ENCODE results near the gene ACOXL.

The ACOXL gene

DNA sequence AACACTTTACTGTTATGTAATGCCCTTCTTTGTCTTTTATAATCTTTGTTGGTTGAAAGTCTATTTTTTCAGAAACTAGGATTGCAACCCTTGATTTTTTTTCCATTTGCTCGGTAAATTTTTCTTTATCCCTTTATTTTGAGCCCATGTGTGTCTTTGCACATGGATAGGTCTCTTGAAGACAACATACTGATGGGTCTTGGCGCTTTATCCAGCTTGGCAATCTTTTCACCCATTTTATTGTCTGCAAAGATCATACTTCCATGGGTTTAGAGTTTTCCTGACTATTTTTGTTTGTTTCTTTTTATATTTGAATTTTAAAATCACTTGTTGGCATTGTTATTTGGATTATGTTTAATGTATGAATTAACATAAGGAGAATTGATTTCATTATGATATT lies 27.0 kb downstream of the ACOXL start:
- no peak for FAIRE-seq

DNA sequence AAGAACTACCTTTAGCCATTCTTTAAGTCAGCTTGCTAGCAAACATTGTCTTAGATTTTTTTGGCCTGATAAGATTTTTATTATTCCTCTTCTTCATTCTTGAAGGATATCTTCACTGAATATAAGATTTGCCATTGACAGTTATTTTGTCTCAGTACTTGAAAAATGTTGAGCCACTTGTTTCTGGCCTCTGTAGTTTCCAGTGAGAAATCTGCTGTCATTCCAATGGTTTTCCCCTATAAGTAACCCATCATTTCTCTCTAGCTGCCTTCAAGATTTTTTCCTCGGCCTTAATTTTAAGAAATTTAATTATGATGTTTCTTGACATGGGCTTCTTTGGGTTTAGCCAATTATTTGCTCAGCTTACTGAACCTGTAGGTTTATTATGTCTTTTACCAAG lies 32.6 kb downstream of the ACOXL start:
- no peak for FAIRE-seq

DNA sequence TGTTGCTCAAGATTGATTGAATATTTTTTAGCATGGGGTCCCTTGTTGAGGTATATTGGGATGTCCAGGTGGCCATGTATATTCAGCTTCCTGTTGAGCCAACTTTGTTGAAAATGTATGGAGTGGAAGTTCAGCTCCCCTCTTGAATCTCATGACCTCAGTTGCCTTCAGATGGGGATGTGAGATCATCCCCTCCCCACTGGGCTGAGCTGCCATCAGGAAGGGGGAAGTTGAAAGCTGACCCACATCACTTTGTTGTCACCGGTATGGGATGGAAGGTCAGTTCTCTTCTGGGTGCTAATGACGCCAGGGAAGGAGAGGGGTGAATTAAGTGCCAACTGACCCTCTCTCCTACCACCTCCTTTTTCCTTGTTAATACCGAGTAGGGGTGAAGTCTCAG lies 33.9 kb downstream of the ACOXL start:
- no peak for FAIRE-seq

DNA sequence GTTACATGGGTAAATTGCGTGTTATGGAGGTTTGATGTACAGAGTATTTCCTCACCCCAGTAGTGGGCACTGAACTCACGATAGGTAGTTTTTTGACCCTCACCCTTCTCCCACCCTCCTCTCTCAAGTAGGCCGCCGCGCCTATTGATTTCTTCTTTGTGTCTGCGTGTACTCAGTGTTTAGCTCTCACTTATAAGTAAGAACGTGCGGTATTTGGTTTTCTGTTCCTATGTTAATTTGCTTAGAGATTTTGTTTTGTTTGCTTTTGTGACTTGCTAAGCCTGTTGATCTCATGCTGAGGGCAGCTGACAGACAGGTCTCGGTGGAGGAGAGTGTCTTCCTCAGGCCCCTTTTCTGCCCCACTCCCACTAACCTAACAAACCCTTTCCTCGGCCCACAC lies 36.2 kb downstream of the ACOXL start:
- FAIRE-seq: no peak

DNA sequence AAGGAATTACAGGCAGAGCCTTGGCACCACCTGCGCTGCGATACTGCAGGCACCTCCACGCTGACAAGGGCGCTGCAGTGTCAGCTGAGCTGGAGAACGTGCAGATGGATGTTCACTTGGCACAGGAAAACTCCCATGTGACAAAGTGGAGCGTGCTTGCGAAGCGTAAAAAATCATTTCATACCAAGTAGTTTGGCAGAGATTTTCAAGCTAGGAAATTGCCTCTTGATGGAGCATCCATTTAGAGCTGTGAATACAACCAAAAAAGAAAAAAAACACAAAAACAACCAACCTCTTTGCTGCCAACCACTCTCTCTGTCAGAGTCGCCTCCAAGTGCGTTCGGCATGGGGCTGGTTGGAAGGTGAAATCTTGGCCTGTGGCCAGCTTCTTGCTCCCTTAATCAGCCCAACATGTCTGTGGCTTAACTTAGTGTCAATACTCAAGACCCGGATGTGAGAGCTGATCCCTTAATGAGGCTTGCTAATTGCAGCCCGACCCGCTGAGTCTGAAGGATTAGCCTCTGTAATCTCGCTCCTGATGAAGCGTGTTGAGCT lies 38.1 kb downstream of the ACOXL start:
- no peak for FAIRE-seq

DNA sequence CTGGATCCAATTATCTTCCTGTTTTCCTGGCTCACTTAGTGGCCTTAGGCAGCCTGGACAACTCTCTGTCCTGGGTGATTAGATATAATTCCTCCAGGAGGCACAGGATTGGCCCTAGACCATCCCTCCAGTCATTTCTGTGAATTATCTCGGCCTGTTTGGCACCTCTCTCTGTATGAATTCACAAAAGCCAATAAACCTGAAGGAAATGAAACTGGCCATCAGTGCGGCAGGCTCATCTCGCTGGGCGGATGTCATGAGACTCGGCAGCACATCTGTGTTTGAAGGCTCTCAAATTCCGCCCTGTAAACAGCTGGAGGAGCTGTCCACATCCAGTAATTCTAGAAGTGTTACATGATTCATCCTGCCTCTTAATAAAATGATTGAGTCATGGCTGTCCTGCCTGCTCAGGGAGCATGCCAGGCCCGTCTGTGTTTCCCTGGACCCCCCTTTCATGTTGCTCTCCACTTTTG lies 38.6 kb downstream of the ACOXL start:
- FAIRE-seq: no peak

DNA sequence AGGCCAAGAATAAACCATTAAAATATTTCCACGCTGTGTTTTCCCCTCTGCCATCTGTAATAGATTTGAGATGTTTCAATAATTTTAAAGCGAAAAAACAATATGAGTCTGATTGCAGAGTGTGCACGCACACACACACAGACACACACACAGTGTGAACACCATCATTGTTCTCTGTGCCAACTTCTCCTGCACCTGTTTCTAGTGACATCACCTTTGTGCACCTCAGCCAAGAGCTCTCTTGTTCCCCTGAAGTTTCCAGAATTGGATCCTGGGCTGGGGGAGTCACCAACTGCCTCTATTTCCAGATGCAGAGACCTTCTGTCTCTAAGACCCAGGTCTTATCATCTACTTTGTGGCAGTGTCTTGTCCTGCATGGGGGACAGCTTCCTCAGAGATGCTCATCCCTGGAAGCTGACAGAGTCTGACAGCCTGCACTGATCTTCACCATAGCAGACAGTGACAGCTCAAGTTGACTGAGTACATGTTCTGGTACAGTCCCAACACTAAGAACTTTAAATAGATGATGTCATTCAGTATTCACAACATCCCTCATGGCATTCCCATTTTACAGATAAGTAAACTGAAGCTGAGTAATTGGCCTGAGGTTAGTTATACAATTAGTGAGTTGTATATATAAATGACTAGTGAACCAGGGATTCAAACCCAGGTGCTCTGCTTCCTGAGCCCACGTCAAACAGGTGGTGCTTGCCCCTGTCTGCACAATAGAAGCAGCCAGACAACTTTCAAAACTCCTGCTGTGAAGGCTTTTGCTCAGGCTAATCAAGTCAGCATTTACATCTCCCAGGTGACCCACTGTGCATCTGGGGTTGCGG lies 39.4 kb downstream of the ACOXL start:
- FAIRE-seq: no peak

DNA sequence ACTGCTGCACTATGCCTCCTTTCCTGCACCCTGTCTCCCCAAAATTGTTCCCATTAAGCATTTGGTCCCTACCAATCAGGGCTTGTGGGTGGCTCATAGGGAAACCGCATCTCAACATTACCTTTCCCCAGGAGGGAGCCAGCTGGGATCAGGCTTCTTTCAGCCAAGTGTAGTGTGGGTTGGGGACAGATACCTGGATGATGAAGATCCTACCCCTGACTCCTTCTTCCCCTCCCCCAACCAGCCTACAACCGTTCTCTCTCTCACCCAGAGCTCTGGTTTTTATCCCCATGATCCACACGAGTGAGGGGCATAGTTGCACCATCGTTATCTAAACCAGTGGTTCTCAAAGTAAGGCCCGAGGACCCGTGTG lies 40.0 kb downstream of the ACOXL start:
- no peak for FAIRE-seq

DNA sequence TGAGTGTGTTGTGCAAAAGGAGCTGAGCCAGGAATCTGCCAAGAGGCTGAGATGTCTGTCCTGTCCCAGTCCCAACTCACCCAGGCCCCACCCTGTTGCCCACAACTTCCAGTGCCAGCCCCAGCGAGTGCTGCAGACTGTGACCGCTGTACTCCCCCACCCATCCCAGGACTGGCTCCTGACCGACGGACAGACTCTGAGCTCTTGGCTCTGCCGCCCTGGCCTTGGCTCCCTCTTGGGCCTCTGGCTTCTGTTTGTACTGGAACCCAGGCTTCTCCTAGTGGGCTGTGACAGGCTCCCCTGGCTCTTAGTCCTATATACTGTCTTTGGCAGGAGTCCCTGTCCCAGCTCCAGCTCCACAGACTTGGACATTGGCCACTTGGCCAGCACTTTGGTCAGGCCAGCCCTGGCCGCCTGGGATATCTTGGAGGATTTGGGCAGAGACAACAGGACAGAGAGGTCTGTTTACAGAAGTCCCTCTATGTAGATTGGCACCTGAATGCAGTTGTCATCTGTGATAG lies 41.1 kb downstream of the ACOXL start:
- no peak for FAIRE-seq

DNA sequence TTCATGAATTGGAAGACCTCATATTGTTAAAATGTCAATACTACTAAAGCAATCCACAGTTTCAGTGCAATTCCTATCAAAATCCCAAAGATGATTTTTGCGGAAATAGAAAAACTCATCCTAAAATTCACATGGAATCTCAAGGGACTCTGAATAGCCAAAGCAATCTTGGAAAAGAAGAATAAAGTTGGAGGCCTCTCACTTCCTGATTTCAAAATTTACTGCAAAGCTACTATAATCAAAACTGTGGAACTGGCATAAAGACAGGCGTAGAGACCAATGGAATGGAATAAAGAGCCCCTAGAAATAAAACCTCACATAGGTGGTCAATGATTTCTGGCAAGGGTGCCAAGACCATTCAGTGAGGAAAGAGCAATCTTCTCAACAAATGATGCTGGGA lies 42.3 kb downstream of the ACOXL start:
- FAIRE-seq: no peak

DNA sequence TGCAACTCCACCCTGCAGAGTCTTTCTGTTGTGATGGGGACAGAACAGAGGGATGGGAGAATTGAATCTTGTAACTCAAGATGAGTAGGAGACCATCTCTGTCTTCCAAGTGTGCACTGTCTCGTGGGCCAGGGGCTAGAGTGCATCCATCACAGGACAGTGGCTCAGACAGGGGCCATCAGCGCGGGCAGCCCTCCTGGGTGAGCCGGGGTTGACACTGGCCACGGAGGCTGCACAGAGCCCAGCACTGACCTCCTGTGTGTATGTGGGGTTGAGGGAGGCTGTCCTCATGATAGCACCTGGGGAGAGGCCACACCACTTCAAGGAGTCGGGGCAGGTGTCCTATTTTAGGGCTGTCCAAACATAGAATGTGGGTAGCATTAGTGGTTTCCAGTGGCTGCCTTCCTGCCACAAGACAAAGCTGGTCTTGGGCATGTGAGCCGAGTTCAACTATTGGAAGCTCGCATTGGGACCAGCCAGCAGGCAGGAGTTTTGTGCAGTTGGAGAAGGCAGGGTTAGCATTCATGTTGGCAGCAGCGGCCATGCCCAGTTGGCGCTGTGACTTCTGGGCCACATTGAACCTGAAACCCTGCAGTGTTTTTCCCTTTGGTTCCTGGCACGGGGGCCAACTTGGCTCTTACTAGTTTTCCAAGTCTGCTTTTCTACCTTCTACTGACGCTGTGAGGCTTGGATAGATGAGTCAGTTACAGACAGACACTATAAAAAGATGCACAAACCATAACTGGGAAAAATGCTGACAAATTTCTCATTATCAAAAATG lies 45.3 kb downstream of the ACOXL start:
- FAIRE-seq: no peak

DNA sequence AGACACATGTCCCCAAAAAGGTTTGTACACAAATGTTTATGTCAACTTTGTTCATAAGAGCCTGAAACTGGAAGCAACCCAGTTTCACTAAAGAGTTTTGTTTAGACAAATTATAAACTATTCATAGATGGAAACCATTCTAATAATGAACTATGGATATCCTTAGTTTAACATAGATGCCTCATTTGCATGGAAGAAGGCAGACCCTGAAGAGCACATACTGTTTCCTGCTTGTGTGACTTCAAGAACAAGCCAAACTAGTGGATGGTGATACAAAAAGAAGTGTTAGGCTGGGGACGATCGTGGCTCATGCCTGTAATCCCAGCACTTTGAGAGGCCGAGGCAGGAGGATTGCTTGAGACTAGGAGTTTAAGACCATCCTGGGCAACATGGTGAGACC lies 48.1 kb downstream of the ACOXL start:
- no peak for FAIRE-seq

DNA sequence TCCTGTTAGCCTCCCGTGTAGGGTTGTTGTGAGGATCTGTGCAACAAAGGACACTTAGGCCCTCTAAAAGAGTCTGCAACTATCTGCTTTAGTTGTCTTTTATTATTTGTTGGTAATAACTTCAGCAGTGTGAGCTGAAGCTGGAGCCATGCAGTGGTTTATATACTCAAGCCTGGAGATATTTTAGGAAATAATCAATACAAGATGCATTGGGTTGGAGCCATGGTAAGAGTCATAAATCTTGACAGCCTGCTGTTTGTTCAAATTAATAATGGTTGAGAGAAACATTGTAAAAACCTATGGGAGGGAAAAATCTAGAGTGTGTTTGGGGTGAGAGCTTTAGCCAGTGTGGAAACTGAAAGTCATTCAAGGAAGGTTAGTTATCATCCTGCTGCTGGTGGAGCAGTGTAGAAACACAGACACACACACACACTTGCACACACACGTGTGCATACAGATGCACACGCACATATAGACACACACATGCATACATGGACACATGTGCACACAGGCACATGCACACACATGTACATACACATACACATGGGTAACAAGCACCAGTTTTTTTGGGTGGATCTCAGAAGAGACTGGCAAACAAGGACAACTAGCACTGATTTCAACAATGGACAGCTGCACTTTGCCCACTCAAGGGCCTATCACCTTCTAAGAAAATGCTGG lies 51.0 kb downstream of the ACOXL start:
- FAIRE-seq: no peak

DNA sequence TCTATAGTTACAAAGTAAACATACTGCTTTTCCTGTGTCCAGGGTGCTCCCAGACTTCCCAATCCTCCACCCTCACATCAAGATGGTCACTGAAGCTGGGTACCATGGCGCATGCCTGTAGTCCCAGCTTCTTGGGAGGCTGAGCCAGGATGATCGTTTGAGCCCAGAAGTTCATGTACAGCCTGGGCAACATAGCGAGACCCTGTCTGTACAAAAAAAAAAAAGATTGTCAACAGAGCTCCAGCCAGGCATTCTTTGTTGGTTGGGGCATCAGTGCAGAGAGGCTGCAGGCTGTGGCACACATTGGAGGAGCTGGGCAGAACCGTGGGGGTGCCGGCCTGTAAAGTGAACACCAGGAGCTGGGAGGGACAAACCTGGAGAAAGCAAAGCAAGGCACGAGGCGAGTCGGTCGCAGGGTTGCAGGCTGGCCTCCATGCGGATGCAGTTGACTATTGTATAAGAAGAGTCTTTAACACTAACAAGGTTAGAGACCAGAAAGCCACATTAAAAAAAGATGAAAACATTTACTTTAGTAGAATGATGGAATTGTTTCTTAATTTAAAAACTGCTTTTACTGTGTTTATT lies 51.8 kb downstream of the ACOXL start:
- no peak for FAIRE-seq

DNA sequence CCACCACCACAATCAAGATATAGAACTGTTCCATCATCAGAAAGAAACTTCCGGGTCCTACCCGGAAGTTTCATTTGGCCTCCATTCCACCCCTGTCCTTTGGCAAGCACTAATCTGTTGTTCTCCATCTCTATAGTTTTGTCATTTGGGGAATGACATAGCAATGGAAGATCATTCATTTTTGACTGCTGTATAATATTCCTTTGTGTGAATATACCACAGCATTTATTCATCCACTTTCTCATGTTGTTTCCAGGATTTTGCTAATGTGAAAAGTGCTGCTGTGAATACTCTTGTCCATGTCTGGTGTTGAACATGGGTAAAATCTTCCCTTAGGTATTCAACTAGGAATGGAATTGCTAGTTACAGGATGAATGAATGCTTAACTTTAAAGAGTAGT lies 53.1 kb downstream of the ACOXL start:
- no peak for FAIRE-seq

DNA sequence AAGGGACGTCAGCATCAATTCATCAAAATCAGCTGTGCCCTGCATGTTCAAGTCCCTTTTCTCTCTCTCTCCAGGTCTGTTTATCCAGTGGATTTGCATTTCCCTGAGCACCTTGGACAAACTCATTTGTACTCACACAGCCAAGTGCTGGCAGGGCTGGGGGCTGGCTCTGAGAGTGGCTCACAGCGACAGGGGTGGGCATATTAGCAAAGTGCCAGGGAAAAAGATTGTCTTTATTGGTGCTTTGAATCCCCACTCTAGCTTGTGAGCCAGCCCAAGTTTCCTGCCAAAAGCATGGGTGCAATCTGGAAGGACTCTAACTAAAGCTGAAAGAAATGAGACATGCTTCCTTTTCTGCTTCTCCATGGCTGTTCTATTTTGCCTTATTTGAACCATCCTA lies 56.6 kb downstream of the ACOXL start:
- no peak for FAIRE-seq

DNA sequence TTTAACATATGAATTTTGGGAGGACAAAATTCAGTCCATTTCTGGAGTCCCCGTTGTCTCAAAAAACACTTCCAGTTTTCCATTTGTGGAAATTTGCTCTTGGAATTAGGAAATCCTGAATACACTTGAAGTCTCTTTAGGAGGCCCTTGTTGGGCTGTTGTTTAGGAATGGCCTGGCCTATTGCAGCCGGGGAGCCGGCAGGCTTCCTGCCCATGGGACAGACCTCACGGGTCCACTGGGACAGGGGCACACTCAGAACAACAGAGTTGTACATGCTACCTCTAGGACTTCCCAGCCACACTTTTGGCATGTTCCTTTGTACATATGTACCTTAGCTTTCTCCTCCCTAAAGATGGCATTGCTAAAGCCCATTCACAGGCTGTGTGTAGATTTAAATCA lies 57.3 kb downstream of the ACOXL start:
- FAIRE-seq: no peak

DNA sequence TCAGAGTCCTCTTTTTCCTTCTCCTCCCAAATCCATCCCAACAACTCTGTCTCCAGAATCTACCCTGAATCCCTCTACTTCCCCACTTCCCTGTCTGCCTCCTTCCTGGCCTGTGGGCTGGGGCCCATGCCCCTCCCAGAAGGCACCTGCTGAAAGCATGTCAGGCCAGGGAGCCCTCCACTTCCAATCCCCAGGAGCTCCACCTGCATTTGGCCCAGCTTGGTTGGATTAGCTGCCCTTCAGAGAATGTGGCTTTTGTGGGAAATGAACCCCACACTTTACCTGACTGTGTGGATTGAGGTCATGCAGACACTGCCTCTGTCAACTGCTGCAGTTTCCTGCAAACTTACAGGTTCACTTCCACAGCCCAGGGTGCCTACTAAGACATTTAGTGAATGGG lies 58.5 kb downstream of the ACOXL start:
- FAIRE-seq: no peak

DNA sequence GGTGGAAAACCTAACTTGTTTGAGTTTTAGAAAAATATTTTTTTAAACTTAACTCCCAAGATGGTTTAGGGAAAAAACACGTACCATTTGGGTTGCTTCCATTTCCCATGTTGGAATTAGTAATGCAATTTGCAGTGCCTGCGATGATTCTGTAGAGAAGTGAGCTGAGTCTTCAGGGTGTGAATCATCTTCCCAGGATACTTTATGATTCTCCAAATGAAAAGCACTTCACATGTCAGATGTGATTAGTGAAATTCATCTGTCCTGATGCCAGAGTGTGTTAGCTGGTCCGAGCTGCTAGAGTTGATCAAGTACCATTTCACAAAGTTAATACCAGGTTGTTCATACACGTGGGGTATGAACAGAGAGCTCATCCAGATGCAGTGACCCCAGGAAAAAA lies 59.1 kb downstream of the ACOXL start:
- no peak for FAIRE-seq

DNA sequence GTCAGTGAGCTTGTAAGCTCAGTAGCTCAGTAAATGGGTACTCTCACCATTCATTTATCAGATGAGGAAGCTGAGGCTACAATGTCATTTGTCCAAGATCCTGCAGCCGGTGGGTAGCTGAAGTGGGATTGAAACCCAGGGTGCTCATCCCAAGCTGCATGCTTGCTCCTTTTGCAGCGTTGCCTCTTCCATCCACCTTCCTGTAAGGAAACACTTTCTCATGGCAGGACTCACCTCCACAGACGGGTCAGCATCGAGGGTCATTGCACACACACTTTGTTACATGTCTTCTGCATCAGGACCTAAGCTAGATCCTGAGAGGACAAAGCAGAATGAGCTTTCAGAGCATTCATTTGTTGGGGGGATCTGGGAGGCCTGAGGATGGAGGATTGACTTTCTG lies 60.7 kb downstream of the ACOXL start:
- no peak for FAIRE-seq

DNA sequence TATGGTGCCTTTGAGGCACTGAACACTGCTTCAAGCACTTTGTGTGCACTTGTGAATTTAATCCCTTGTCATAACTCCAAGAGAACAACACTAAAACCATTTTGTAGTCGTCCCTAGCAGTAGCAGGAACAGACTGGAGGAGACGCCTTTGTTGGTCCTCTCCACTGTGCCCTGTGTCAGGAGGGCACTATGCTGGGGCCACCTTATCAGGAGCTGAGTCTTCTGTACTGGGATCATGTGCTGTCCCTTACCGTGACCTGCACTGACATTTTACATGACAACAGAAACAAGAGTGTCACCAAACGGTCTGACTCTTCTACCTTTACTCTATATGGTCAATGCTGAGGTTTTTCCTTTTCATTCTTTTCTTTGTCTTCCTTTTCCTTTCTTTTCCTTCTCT lies 62.0 kb downstream of the ACOXL start:
- FAIRE-seq: no peak

DNA sequence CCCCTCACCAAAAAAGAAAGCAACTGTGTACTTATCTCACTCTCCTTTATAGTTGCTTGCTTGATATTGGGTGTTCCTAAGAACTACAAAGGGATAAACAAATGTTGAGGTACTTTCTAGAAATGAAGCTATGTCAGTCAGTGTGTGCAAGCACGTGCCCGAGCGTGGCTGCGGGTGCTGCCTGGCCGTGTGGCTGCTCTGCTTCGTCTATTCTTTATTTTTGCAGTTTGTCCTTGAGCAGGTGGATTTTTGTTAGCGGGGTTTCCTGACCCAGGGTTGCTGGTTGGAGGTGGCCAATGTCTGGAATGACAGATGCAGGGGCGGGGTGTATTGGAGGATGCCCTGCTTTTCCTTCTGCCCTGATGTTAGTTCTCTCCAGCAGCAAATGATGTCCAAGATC lies 62.6 kb downstream of the ACOXL start:
- no peak for FAIRE-seq
